HepG2 (cell line): ENCODE results near the gene SYT7. TPM values are rescaled to one million over a fixed set of nuclear protein-coding genes. Genes with fewer than 3 reads are reported as not detected.

ENCODE experiments used
- DMAP1 ChIP-seq: IDR thresholded peaks from 2 replicates; pipeline ENCODE4 v1.6.1; 2016
- FOXA1 ChIP-seq, 2 experiments: fragments of 450-650 bp in 1 of 2; sonication (generic) in 1 of 2; formaldehyde crosslinking in 1 of 2; IDR thresholded peaks; 2 replicates each; pipeline versions ENCODE4 v1.4.0 to v1.6.1; 2016 to 2020; ENCODE audit warnings: missing genetic modification reagents in 1 of 2
- HIC2 ChIP-seq: sonication (generic); formaldehyde crosslinking; IDR thresholded peaks from 2 replicates; pipeline ENCODE4 v1.9.0; 2022; ENCODE audit warnings: low read depth, missing genetic modification reagents
- HNRNPUL1 ChIP-seq: fragments of 200-400 bp; formaldehyde crosslinking; IDR thresholded peaks from 2 replicates; pipeline ENCODE4 v1.6.1; 2017; ENCODE audit warnings: low read depth, mild to moderate bottlenecking, low read length, moderate library complexity
- KDM3A ChIP-seq: IDR thresholded peaks from 2 replicates; pipeline ENCODE4 v1.6.1; 2018; ENCODE audit warnings: low read depth, missing compliant biosample characterization
- NFE2L2 ChIP-seq: fragments of 150-350 bp; IDR thresholded peaks from 2 replicates; pipeline ENCODE4 v1.6.1; 2014; ENCODE audit warnings: low read length
- SIX4 ChIP-seq: sonication (generic); formaldehyde crosslinking; IDR thresholded peaks from 2 replicates; pipeline ENCODE4 v1.4.0; 2020; ENCODE audit warnings: missing genetic modification reagents
- SMAD1 ChIP-seq: sonication (generic); formaldehyde crosslinking; IDR thresholded peaks from 2 replicates; pipeline ENCODE4 v1.4.0; 2020; ENCODE audit warnings: missing genetic modification reagents, low read depth, mild to moderate bottlenecking, borderline replicate concordance
- SNAI1 ChIP-seq: sonication (generic); formaldehyde crosslinking; IDR thresholded peaks from 2 replicates; pipeline ENCODE4 v1.5.0; 2020; ENCODE audit warnings: mild to moderate bottlenecking, missing genetic modification reagents, borderline replicate concordance
- TCF12 ChIP-seq, 2 experiments: fragments of 450-650 bp in 1 of 2; sonication (generic) in 1 of 2; formaldehyde crosslinking in 1 of 2; IDR thresholded peaks; 2 replicates each; pipeline versions ENCODE4 v1.6.1 to v1.8.0; 2017 to 2022; ENCODE audit warnings: antibody characterized with exemption in 1 of 2, mild to moderate bottlenecking in 1 of 2, missing genetic modification reagents in 1 of 2, moderate library complexity in 1 of 2
- XBP1 ChIP-seq: sonication (generic); formaldehyde crosslinking; IDR thresholded peaks from 2 replicates; pipeline ENCODE4 v1.5.0; 2020; ENCODE audit warnings: missing genetic modification reagents
- ZBTB38 ChIP-seq: sonication (generic); formaldehyde crosslinking; IDR thresholded peaks from 2 replicates; pipeline ENCODE4 v1.5.1; 2020; ENCODE audit warnings: mild to moderate bottlenecking, missing genetic modification reagents
- ZFYVE20 ChIP-seq: sonication (generic); formaldehyde crosslinking; IDR thresholded peaks from 2 replicates; pipeline ENCODE4 v1.8.0; 2023; ENCODE audit warnings: low read depth, mild to moderate bottlenecking, moderate library complexity, missing genetic modification reagents, borderline replicate concordance
- ZNF121 ChIP-seq: sonication (generic); formaldehyde crosslinking; IDR thresholded peaks from 2 replicates; pipeline ENCODE4 v1.5.0; 2020; ENCODE audit warnings: mild to moderate bottlenecking, missing genetic modification reagents
- ZNF251 ChIP-seq: sonication (generic); formaldehyde crosslinking; IDR thresholded peaks from 2 replicates; pipeline ENCODE4 v1.9.0; 2021; ENCODE audit warnings: mild to moderate bottlenecking, missing genetic modification reagents
- ZNF317 ChIP-seq: sonication (generic); formaldehyde crosslinking; IDR thresholded peaks from 2 replicates; pipeline ENCODE4 v1.5.0; 2020; ENCODE audit warnings: mild to moderate bottlenecking, missing genetic modification reagents
- ZNF446 ChIP-seq: sonication (generic); formaldehyde crosslinking; IDR thresholded peaks from 2 replicates; pipeline ENCODE4 v1.5.0; 2020; ENCODE audit warnings: mild to moderate bottlenecking, missing genetic modification reagents
- ZNF564 ChIP-seq: sonication (generic); formaldehyde crosslinking; IDR thresholded peaks from 2 replicates; pipeline ENCODE4 v1.8.1; 2023; ENCODE audit warnings: mild to moderate bottlenecking, missing genetic modification reagents
- ZNF687 ChIP-seq: sonication (generic); formaldehyde crosslinking; IDR thresholded peaks from 2 replicates; pipeline ENCODE4 v1.5.1; 2020; ENCODE audit warnings: mild to moderate bottlenecking, missing genetic modification reagents, moderate library complexity
- ZNF747 ChIP-seq: sonication (generic); formaldehyde crosslinking; IDR thresholded peaks from 2 replicates; pipeline ENCODE4 v1.8.1; 2023; ENCODE audit warnings: missing genetic modification reagents, mild to moderate bottlenecking, borderline replicate concordance
- ZNF878 ChIP-seq: sonication (generic); formaldehyde crosslinking; IDR thresholded peaks from 2 replicates; pipeline ENCODE4 v1.8.1; 2023; ENCODE audit warnings: mild to moderate bottlenecking, missing genetic modification reagents, moderate library complexity
- ZSCAN21 ChIP-seq: sonication (generic); formaldehyde crosslinking; IDR thresholded peaks from 2 replicates; pipeline ENCODE4 v1.8.0; 2022; ENCODE audit warnings: mild to moderate bottlenecking, missing genetic modification reagents, moderate library complexity, borderline replicate concordance
- polyA plus RNA-seq, 8 experiments: library from polyadenylated mRNA; depleted of rRNA in 3 of 8; stranded (reverse) in 7 of 8; unstranded in 1 of 8; fragments of >200 nt; fragmentation: Illumina TruSeq in 4 of 8; extraction: Trizol in 4 of 8; gene quantifications; 2 replicates each; pipeline versions ENCODE4 v1.2.1 to v1.2.3, GENCODE V29; 2011 to 2016; ENCODE audit warnings: low read depth in 4 of 8, missing spikeins in 1 of 8, mixed read lengths in 1 of 8; ENCODE audit not compliant: insufficient read depth in 1 of 8
- total RNA-seq, 5 experiments: library from RNA; depleted of rRNA; stranded (reverse); fragments of >200 nt; fragmentation: Illumina TruSeq; extraction: Trizol; gene quantifications; 2 replicates each; pipeline ENCODE4 v1.2.3, GENCODE V29; 2016; ENCODE audit warnings: low read depth in 1 of 5
- TF ChIP-seq, protein P1 (sequence below), 2 experiments: fragments of 450-650 bp in 1 of 2; sonication (generic) in 1 of 2; formaldehyde crosslinking; IDR thresholded peaks; 2 replicates each; pipeline versions ENCODE4 v1.5.0 to v1.8.0; 2020 to 2022; ENCODE audit warnings: mild to moderate bottlenecking in 1 of 2, missing genetic modification reagents in 1 of 2

SYT7 gene
- total and polyA plus RNA-seq, 2 of the 13 experiments (the other 11 are each of a cell fraction or from before 2014, with no cell fraction given): 1.4 to 4.4 TPM

DNA sequence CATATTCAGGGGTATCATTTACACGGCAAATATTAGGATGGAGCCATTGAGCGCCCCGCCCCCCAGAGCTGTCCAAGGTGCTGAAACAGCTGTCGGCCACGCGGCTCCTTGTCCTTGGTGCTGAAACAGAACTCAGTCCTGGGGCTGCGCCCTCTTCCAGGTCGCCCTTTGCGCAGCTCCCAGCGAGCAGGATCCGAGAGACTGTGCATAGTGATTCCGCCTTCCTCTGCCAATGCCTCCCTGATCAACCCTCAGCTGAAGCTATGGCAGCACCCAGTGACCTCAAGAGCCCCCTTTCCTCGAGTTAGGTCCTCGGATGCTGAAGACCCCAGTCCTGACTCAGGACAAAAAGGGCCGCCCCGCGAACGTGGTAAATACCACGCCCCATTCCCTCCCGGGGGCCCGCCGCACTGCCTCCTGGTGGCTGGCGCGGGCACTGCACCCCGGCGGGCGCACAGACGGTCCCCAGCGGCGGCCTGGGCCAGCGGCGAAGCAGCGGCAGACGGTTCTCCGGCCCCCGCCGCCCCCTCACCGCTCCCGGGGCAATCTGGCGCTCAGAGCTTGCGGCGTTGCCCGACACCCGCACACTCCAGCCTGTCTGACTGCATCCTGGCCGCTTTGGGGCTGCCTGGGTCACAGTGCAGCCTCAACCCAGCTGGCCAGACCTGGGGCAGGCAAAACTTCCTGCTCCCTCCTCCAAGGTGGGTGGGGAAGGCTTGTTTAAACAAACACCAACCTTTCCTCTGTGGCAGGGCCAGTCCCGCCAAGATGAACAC lies 13.4 kb downstream of the SYT7 start (continued):
- TF ChIP-seq, protein P1, sequence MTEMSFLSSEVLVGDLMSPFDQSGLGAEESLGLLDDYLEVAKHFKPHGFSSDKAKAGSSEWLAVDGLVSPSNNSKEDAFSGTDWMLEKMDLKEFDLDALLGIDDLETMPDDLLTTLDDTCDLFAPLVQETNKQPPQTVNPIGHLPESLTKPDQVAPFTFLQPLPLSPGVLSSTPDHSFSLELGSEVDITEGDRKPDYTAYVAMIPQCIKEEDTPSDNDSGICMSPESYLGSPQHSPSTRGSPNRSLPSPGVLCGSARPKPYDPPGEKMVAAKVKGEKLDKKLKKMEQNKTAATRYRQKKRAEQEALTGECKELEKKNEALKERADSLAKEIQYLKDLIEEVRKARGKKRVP (CRISPR knock-in tag; IDR thresholded peaks at IDR 0.05): peak in 1 of 2 experiments; percentile 95; a peak in 2 of 4 replicates
- TF ChIP-seq DMAP1 (peak; percentile 91; the same call in 1 of the 2 replicates), ZFYVE20 (peak; percentile 100), KDM3A (CRISPR knock-in tag) (peak; percentile 99; the same call in 1 of the 2 replicates), FOXA1 (IDR thresholded peaks at IDR 0.05) (no peak), FOXA1 (CRISPR knock-in tag; IDR thresholded peaks at IDR 0.05) (peak; percentile 59), ZNF251 (CRISPR knock-in tag) (peak; percentile 100), ZNF446 (CRISPR knock-in tag) (peak; percentile 100), XBP1 (CRISPR knock-in tag) (peak; percentile 100), ZNF687 (CRISPR knock-in tag) (peak; percentile 92), ZNF317 (peak; percentile 98), ZSCAN21 (CRISPR knock-in tag) (peak; percentile 100), ZBTB38 (CRISPR knock-in tag) (peak; percentile 99), SIX4 (CRISPR knock-in tag) (peak; percentile 98), ZNF878 (CRISPR knock-in tag) (peak; percentile 100), SNAI1 (CRISPR knock-in tag) (peak; percentile 100), SMAD1 (CRISPR knock-in tag) (peak; percentile 100), HNRNPUL1 (no peak), ZNF747 (CRISPR knock-in tag) (peak; percentile 100), HIC2 (CRISPR knock-in tag) (peak; percentile 92), ZNF564 (peak; percentile 99), ZNF121 (CRISPR knock-in tag) (peak; percentile 87), NFE2L2 (0 out of 2 replicates have a peak, but pooled peaks have one; percentile 1), TCF12 (IDR thresholded peaks at IDR 0.05) (no peak), TCF12 (CRISPR knock-in tag; IDR thresholded peaks at IDR 0.05) (peak; percentile 99)
